Parathyroid adenoma (tissue), 2 donors: Measurements from ENCODE around the gene PLCG2.
"Not testable (repeated sequence)": the region's sequence is repeated elsewhere in the genome, so short reads cannot be mapped to it uniquely, and the experiment has no call there.

Source experiments
- H2AFZ ChIP-seq: fragments of 300-600 bp; sonication (generic); one replicate; pipeline ENCODE4 v1.7.0; 2017; ENCODE audit warnings: antibody characterized with exemption, mild to moderate bottlenecking
- H3K27ac ChIP-seq: fragments of 300-600 bp; sonication (generic); one replicate; pipeline ENCODE4 v1.7.0; 2017
- H3K27me3 ChIP-seq: fragments of 300-600 bp; sonication (generic); one replicate; pipeline ENCODE4 v1.7.0; 2017; ENCODE audit warnings: low read length; ENCODE audit not compliant: control insufficient read depth, insufficient read depth
- H3K36me3 ChIP-seq: fragments of 300-600 bp; sonication (generic); one replicate; pipeline ENCODE4 v1.7.0; 2017; ENCODE audit warnings: low read length; ENCODE audit not compliant: control insufficient read depth, insufficient read depth
- H3K4me1 ChIP-seq: fragments of 300-600 bp; sonication (generic); one replicate; pipeline ENCODE4 v1.7.0; 2017; ENCODE audit warnings: control low read depth
- H3K4me2 ChIP-seq: fragments of 300-600 bp; sonication (generic); one replicate; pipeline ENCODE4 v1.7.0; 2017; ENCODE audit warnings: low read length
- H3K4me3 ChIP-seq: fragments of 300-600 bp; sonication (generic); one replicate; pipeline ENCODE4 v1.7.0; 2017; ENCODE audit warnings: low read depth, low read length
- H3K79me2 ChIP-seq: fragments of 300-600 bp; sonication (generic); one replicate; pipeline ENCODE4 v1.7.0; 2017; ENCODE audit warnings: control low read depth
- H3K9ac ChIP-seq: fragments of 300-600 bp; sonication (generic); one replicate; pipeline ENCODE4 v1.7.0; 2017; ENCODE audit warnings: mild to moderate bottlenecking
- H3K9me3 ChIP-seq: fragments of 300-600 bp; sonication (generic); one replicate; pipeline ENCODE4 v1.7.0; 2017; ENCODE audit warnings: low read length; ENCODE audit not compliant: control insufficient read depth
- CTCF ChIP-seq: fragments of 300-600 bp; sonication (generic); IDR thresholded peaks from one replicate; pipeline ENCODE4 v1.7.0; 2017; ENCODE audit warnings: antibody characterized with exemption, mild to moderate bottlenecking
- donor health status: primary hyperparathyroidism.

PLCG2 gene

DNA sequence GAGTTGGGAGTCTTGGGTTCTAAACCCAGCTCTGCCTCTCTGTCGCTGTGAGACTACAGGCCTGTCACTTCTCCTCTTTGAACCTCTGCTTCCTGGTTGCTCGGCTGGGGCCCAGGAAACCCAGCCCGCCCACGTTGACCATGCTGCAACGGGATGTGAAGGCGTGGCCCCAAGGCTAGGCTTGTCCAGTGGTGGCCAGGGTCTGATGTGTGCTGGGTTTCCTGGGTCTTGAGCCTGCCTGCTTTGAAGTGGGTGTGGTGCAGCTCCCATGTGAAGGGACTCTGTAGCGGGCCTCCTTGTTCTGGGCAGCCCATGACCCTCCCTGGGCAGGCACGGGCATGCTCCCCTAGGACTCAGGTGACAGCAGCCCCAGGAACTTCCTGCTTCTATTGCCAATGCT is 149.9 kb downstream of the PLCG2 start:
- no peak for TF ChIP-seq CTCF
- no peak overlapping the region for H2AFZ ChIP-seq
- no peaks in the 10 kb centered on the region for H3K27me3 ChIP-seq
- H3K9ac ChIP-seq, result no peak overlapping the region
- no peaks in the 10 kb centered on the region for H3K36me3 ChIP-seq
- H3K9me3 ChIP-seq, result no peaks in the 10 kb centered on the region
- H3K4me1 ChIP-seq, result peaks cover 4% of the 10 kb centered on the region
- no peak overlapping the region for H3K4me3 ChIP-seq
- no peak overlapping the region for H3K27ac ChIP-seq
- H3K4me2 ChIP-seq, result no peak overlapping the region
- H3K79me2 ChIP-seq, result no peaks in the 10 kb centered on the region

GRCh38 chr16:81929841-81930240 is 150.8 kb downstream of the PLCG2 start:
- H2AFZ ChIP-seq, result no peak overlapping the region
- H3K4me2 ChIP-seq, result no peak overlapping the region
- no peaks in the 10 kb centered on the region for H3K36me3 ChIP-seq
- H3K4me1 ChIP-seq, result peaks cover 4% of the 10 kb centered on the region
- no peaks in the 10 kb centered on the region for H3K27me3 ChIP-seq
- no peak overlapping the region for H3K27ac ChIP-seq
- no peak for TF ChIP-seq CTCF
- no peak overlapping the region for H3K4me3 ChIP-seq
- no peak overlapping the region for H3K9ac ChIP-seq
- H3K79me2 ChIP-seq, result no peaks in the 10 kb centered on the region
- H3K9me3 ChIP-seq, result no peaks in the 10 kb centered on the region

DNA sequence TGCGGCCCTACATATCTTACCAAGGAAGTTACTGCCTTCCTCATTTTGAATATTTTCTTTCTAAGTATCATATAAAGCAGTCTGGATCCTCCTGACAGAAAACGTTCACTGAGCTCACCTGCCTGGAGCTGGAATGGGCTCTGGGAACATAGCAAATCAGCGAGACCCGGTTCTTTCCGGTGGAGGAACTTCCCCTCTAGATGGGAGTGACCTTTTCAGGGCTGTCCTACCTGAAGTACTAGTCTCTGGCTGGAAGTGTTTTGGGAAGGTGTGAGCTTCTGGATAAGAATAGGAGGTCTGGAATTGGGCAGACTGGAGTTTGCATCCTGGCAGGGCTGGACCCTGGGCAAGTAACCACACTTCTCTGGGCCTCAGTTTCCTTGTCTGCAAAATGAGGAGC is 152.8 kb downstream of the PLCG2 start:
- Histone ChIP-seq H3K9me3 (no peaks in the 10 kb centered on the region), H3K36me3 (no peaks in the 10 kb centered on the region), H3K4me1 (peaks cover 4% of the 10 kb centered on the region), H3K27ac (no peak overlapping the region), H3K27me3 (no peaks in the 10 kb centered on the region), H3K79me2 (no peaks in the 10 kb centered on the region), H3K9ac (peak overlapping the region; percentile 11), H2AFZ (no peak overlapping the region), H3K4me2 (no peak overlapping the region), H3K4me3 (no peak overlapping the region)
- no peak for TF ChIP-seq CTCF

GRCh38 chr16:81932668-81933067 is 153.6 kb downstream of the PLCG2 start:
- H3K4me3 ChIP-seq, result no peak overlapping the region
- H3K27ac ChIP-seq, result no peak overlapping the region
- H3K36me3 ChIP-seq, result no peaks in the 10 kb centered on the region
- peak overlapping the region; percentile 33 for H2AFZ ChIP-seq
- no peak overlapping the region for H3K4me2 ChIP-seq
- peak; percentile 43 for TF ChIP-seq CTCF
- no peak overlapping the region for H3K9ac ChIP-seq
- H3K79me2 ChIP-seq, result no peaks in the 10 kb centered on the region
- H3K9me3 ChIP-seq, result no peaks in the 10 kb centered on the region
- H3K27me3 ChIP-seq, result no peaks in the 10 kb centered on the region
- H3K4me1 ChIP-seq, result peaks cover 4% of the 10 kb centered on the region

- Histone ChIP-seq H3K36me3 (no peaks in the 10 kb centered on the region), H3K9me3 (no peaks in the 10 kb centered on the region), H3K4me2 (no peak overlapping the region), H3K9ac (no peak overlapping the region), H2AFZ (no peak overlapping the region), H3K4me3 (no peak overlapping the region), H3K4me1 (peaks cover 4% of the 10 kb centered on the region), H3K27me3 (no peaks in the 10 kb centered on the region), H3K27ac (no peak overlapping the region), H3K79me2 (no peaks in the 10 kb centered on the region)
- no peak for TF ChIP-seq CTCF
Measured at GRCh38 chr16:81933361-81933760, 154.3 kb downstream of the PLCG2 start.

DNA sequence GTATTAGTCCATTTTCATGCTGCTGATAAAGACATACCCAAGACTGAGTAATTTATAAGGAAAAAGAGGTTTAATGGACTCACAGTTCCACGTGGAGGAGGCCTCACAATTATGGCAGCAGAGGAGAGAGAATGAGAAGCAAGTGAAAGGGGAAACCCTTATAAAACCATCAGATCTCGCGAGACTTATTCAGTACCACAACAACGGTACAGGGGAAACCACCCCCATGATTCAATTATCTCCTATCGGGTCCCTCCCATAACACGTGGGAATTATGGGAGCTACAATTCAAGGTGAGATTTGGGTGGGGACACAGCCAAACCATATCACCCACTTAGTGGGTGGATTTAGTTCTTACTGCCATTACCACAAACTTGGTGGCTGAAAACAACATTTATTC is 155.6 kb downstream of the PLCG2 start:
- not testable (repeated sequence) for H2AFZ ChIP-seq, H3K9ac ChIP-seq, H3K4me2 ChIP-seq, H3K4me3 ChIP-seq, H3K36me3 ChIP-seq, H3K9me3 ChIP-seq, H3K79me2 ChIP-seq, H3K27ac ChIP-seq, H3K4me1 ChIP-seq, H3K27me3 ChIP-seq
